Activated CD8-positive, alpha-beta T cell treated with anti-CD3 and anti-CD28 coated beads, Interleukin-2, amount 10 ng/mL, durations not matched to agents 7 days and 5 days (primary cell): ENCODE data around the gene CHD2. TPM values are rescaled to one million over a fixed set of nuclear protein-coding genes. Genes with fewer than 3 reads are reported as not detected.

Source experiments
- ATAC-seq: fragments of 150-1000 bp; cut with Tn5 transposase; one replicate; pipeline ENCODE4 v1.10.0; 2021; ENCODE audit warnings: moderate library complexity
- CTCF ChIA-PET: fragments of 350-600 bp; sonication (Branson Sonifier 250); formaldehyde crosslinking; loops from one replicate; lab custom pipeline; 2021; ENCODE audit warnings: antibody characterized with exemption; lab: Charles Lee
- POLR2A ChIA-PET: fragments of 350-600 bp; sonication (Branson Sonifier 250); formaldehyde crosslinking; loops from one replicate; lab custom pipeline; 2021; ENCODE audit warnings: antibody characterized with exemption; lab: Charles Lee
- DNase-seq: peaks from one replicate; pipeline ENCODE4 v3.0.0-alpha.2; 2020
- H3K27ac Mint-ChIP-seq: one replicate; pipeline ENCODE4 v1.8.0; 2021; ENCODE audit warnings: mild to moderate bottlenecking, mixed read lengths
- H3K27me3 Mint-ChIP-seq: one replicate; pipeline ENCODE4 v1.8.0; 2021; ENCODE audit warnings: low read depth, mixed read lengths
- H3K36me3 Mint-ChIP-seq: one replicate; pipeline ENCODE4 v1.8.0; 2021; ENCODE audit warnings: low read depth, mixed read lengths
- H3K4me1 Mint-ChIP-seq: one replicate; pipeline ENCODE4 v1.8.0; 2021; ENCODE audit warnings: low read depth, mixed read lengths
- H3K4me3 Mint-ChIP-seq: one replicate; pipeline ENCODE4 v1.8.0; 2021; ENCODE audit warnings: mild to moderate bottlenecking, mixed read lengths
- H3K9me3 Mint-ChIP-seq: one replicate; pipeline ENCODE4 v1.8.0; 2022; ENCODE audit warnings: mixed read lengths; ENCODE audit not compliant: insufficient read depth
- total RNA-seq, 2 experiments: library from RNA; stranded (reverse); gene quantifications; one replicate each; pipeline ENCODE4 v1.2.3, GENCODE V29; 2021

Gene CHD2
- total RNA-seq, 2 experiments from 2014 or later = 137 to 144 TPM

- POLR2A ChIA-PET = interaction anchor here (0.9 to 11.6 kb wide), 15 partner anchors 7 to 89 kb away, joined by 3 to 594 read pairs (median 14); no protein-coding TSS in a partner anchor
- H3K36me3 Mint-ChIP-seq = peaks cover 87% of the 10 kb centered on the region
- H3K4me1 Mint-ChIP-seq = peaks cover 56% of the 10 kb centered on the region
- peak overlapping the region; percentile 48 for H3K27ac Mint-ChIP-seq
- DNase-seq = no peak
- H3K27me3 Mint-ChIP-seq = no peaks in the 10 kb centered on the region
- CTCF ChIA-PET = interaction anchor here (0.7 to 5.5 kb wide), 12 partner anchors 8 to 433 kb away, joined by 3 to 80 read pairs (median 10); no protein-coding TSS in a partner anchor
- peaks cover 12% of the 10 kb centered on the region for H3K9me3 Mint-ChIP-seq
- no peak for ATAC-seq
- H3K4me3 Mint-ChIP-seq = peak overlapping the region; percentile 83
These were observed 1.0 kb upstream of the CHD2 start for GRCh38 chr15:92898988-92899582.

GRCh38 chr15:92899601-92899947 lies 550 bp upstream of the CHD2 start:
- peaks cover 53% of the 10 kb centered on the region for H3K4me1 Mint-ChIP-seq
- no peak for ATAC-seq
- POLR2A ChIA-PET = interaction anchor here (0.6 to 11.6 kb wide), 17 partner anchors 8 to 117 kb away, joined by 3 to 594 read pairs (median 9); no protein-coding TSS in a partner anchor
- CTCF ChIA-PET = interaction anchor here (0.7 to 5.5 kb wide), 13 partner anchors 8 to 433 kb away, joined by 3 to 80 read pairs (median 8); no protein-coding TSS in a partner anchor
- peaks cover 12% of the 10 kb centered on the region for H3K9me3 Mint-ChIP-seq
- H3K36me3 Mint-ChIP-seq = peaks cover 85% of the 10 kb centered on the region
- peak overlapping the region; percentile 83 for H3K4me3 Mint-ChIP-seq
- H3K27ac Mint-ChIP-seq = peak overlapping the region; percentile 99
- DNase-seq = no peak
- H3K27me3 Mint-ChIP-seq = no peaks in the 10 kb centered on the region

GRCh38 chr15:92900731-92901071 lies 577 bp downstream of the CHD2 start:
- ATAC-seq (no peak), DNase-seq (no peak)
- Mint-ChIP-seq H3K27ac (peak overlapping the region; percentile 99), H3K4me1 (peaks cover 54% of the 10 kb centered on the region), H3K4me3 (peak overlapping the region; percentile 83), H3K36me3 (peaks cover 85% of the 10 kb centered on the region), H3K27me3 (no peaks in the 10 kb centered on the region), H3K9me3 (peaks cover 12% of the 10 kb centered on the region)
- CTCF ChIA-PET = interaction anchor here (0.7 to 5.5 kb wide), 13 partner anchors 8 to 104 kb away, joined by 4 to 80 read pairs (median 8); no protein-coding TSS in a partner anchor
- POLR2A ChIA-PET = interaction anchor here (0.7 to 11.6 kb wide), 14 partner anchors 8 to 91 kb away, joined by 3 to 594 read pairs (median 14); no protein-coding TSS in a partner anchor

GRCh38 chr15:92901072-92901761 lies 1.1 kb downstream of the CHD2 start:
- Mint-ChIP-seq H3K4me3 (peak overlapping the region; percentile 83), H3K36me3 (peaks cover 84% of the 10 kb centered on the region), H3K27me3 (no peaks in the 10 kb centered on the region), H3K9me3 (peaks cover 12% of the 10 kb centered on the region), H3K27ac (peak overlapping the region; percentile 99), H3K4me1 (peaks cover 56% of the 10 kb centered on the region)
- POLR2A ChIA-PET = interaction anchor here (1.3 to 11.6 kb wide), 13 partner anchors 8 to 92 kb away, joined by 5 to 594 read pairs (median 14); no protein-coding TSS in a partner anchor
- CTCF ChIA-PET = interaction anchor here (1.0 to 5.5 kb wide), 9 partner anchors 10 to 105 kb away, joined by 4 to 80 read pairs (median 12); no protein-coding TSS in a partner anchor
- ATAC-seq (no peak), DNase-seq (no peak)

GRCh38 chr15:92901995-92902394 lies 1.9 kb downstream of the CHD2 start:
- no peaks in the 10 kb centered on the region for H3K27me3 Mint-ChIP-seq
- H3K4me1 Mint-ChIP-seq = peaks cover 56% of the 10 kb centered on the region
- H3K27ac Mint-ChIP-seq = peak overlapping the region; percentile 85
- ChIA-PET POLR2A (interaction anchor here (1.6 to 11.6 kb wide), 6 partner anchors 8 to 92 kb away, joined by 4 to 594 read pairs (median 67); no protein-coding TSS in a partner anchor), CTCF (interaction anchor here (1.2 to 5.5 kb wide), 3 partner anchors 16 to 90 kb away, joined by 3 to 80 read pairs (median 5); no protein-coding TSS in a partner anchor)
- H3K36me3 Mint-ChIP-seq = peaks cover 82% of the 10 kb centered on the region
- DNase-seq (no peak), ATAC-seq (no peak)
- peak overlapping the region; percentile 83 for H3K4me3 Mint-ChIP-seq
- peaks cover 12% of the 10 kb centered on the region for H3K9me3 Mint-ChIP-seq

- POLR2A ChIA-PET = interaction anchor here (1.4 to 11.6 kb wide), 7 partner anchors 9 to 93 kb away, joined by 4 to 594 read pairs (median 11); no protein-coding TSS in a partner anchor
- H3K36me3 Mint-ChIP-seq = peaks cover 83% of the 10 kb centered on the region
- no peak for ATAC-seq
- H3K9me3 Mint-ChIP-seq = peaks cover 6% of the 10 kb centered on the region
- H3K4me3 Mint-ChIP-seq = peak overlapping the region; percentile 83
- CTCF ChIA-PET = interaction anchor here (0.7 to 5.5 kb wide), 7 partner anchors 11 to 95 kb away, joined by 3 to 80 read pairs (median 4); no protein-coding TSS in a partner anchor
- H3K27ac Mint-ChIP-seq = peak overlapping the region; percentile 98
- peaks cover 58% of the 10 kb centered on the region for H3K4me1 Mint-ChIP-seq
- no peaks in the 10 kb centered on the region for H3K27me3 Mint-ChIP-seq
- no peak for DNase-seq
These were observed 2.8 kb downstream of the CHD2 start for GRCh38 chr15:92902737-92903593.

GRCh38 chr15:92903631-92903965 lies 3.5 kb downstream of the CHD2 start:
- peaks cover 83% of the 10 kb centered on the region for H3K36me3 Mint-ChIP-seq
- peaks cover 6% of the 10 kb centered on the region for H3K9me3 Mint-ChIP-seq
- no peaks in the 10 kb centered on the region for H3K27me3 Mint-ChIP-seq
- DNase-seq = no peak
- ChIA-PET POLR2A (interaction anchor here (0.7 to 11.6 kb wide), 7 partner anchors 12 to 94 kb away, joined by 3 to 594 read pairs (median 4); no protein-coding TSS in a partner anchor), CTCF (interaction anchor here (0.6 to 5.5 kb wide), 7 partner anchors 10 to 96 kb away, joined by 3 to 80 read pairs (median 4); no protein-coding TSS in a partner anchor)
- peaks cover 58% of the 10 kb centered on the region for H3K4me1 Mint-ChIP-seq
- ATAC-seq = no peak
- H3K27ac Mint-ChIP-seq = peak overlapping the region; percentile 98
- H3K4me3 Mint-ChIP-seq = peak overlapping the region; percentile 83

- ATAC-seq = peak; percentile 87
- Mint-ChIP-seq H3K4me1 (peaks cover 57% of the 10 kb centered on the region), H3K36me3 (peaks cover 81% of the 10 kb centered on the region), H3K27me3 (no peaks in the 10 kb centered on the region), H3K4me3 (peak overlapping the region; percentile 83), H3K27ac (peak overlapping the region; percentile 98), H3K9me3 (peaks cover 6% of the 10 kb centered on the region)
- DNase-seq = peak; percentile 99
- POLR2A ChIA-PET = interaction anchor here (0.7 to 11.6 kb wide), 7 partner anchors 11 to 100 kb away, joined by 3 to 594 read pairs (median 4); no protein-coding TSS in a partner anchor
- CTCF ChIA-PET = interaction anchor here (0.6 to 5.5 kb wide), 6 partner anchors 9 to 96 kb away, joined by 3 to 80 read pairs (median 7); no protein-coding TSS in a partner anchor
These were observed 4.0 kb downstream of the CHD2 start for GRCh38 chr15:92903966-92904721.

- Mint-ChIP-seq H3K27me3 (no peaks in the 10 kb centered on the region), H3K4me3 (peak overlapping the region; percentile 83), H3K27ac (peak overlapping the region; percentile 98), H3K9me3 (no peaks in the 10 kb centered on the region), H3K4me1 (peaks cover 59% of the 10 kb centered on the region), H3K36me3 (peaks cover 82% of the 10 kb centered on the region)
- DNase-seq (no peak), ATAC-seq (no peak)
- ChIA-PET POLR2A (interaction anchor here (1.2 to 11.6 kb wide), 4 partner anchors 10 to 101 kb away, joined by 3 to 594 read pairs (median 150); no protein-coding TSS in a partner anchor), CTCF (interaction anchor here (0.6 to 5.5 kb wide), 6 partner anchors 10 to 96 kb away, joined by 3 to 80 read pairs (median 4); no protein-coding TSS in a partner anchor)
These were observed 4.8 kb downstream of the CHD2 start for GRCh38 chr15:92904722-92905571.
